ENCODE data around the gene BMP2K. TPM values are rescaled to one million over a fixed set of nuclear protein-coding genes. Genes with fewer than 3 reads are reported as not detected.

BMP2K gene
- total and polyA plus RNA-seq, 2 of the 8 experiments (the other 6 are each of a cell fraction or from before 2014, with no cell fraction given): 15.6 to 24.1 TPM

GRCh38 chr4:78829296-78829695, 53.1 kb downstream of the BMP2K start:
- Histone ChIP-seq H3K4me1 (replicated peaks in 1 of 4; ENCODE audit: control insufficient read depth in 3 of 4, insufficient read depth in 4 of 4, low read length in 3 of 4) (no peaks in the 10 kb centered on the region), H4K5ac (ENCODE audit: insufficient read length, low read depth, low read length) (no peak overlapping the region), H2AFZ (ENCODE audit: low read length) (no peak overlapping the region), H2AK5ac (ENCODE audit: low read depth, low read length) (no peak overlapping the region), H3K4ac (replicated peaks; ENCODE audit: insufficient read length, low read depth, low read length) (no peak overlapping the region), H3K4me2 (ENCODE audit: insufficient read depth in 1 of 2, low read depth in 2 of 2, low read length in 2 of 2) (no peak overlapping the region), H3K56ac (replicated peaks; ENCODE audit: insufficient read length, low read depth, low read length) (no peak overlapping the region), H3K9me3 (ENCODE audit: insufficient read depth in 2 of 2, low read depth in 1 of 2, low read length in 1 of 2) (no peaks in the 10 kb centered on the region), H4K20me1 (replicated peaks in 1 of 2; ENCODE audit: control insufficient read depth in 1 of 2, insufficient read depth in 2 of 2, low read length in 2 of 2) (no peaks in the 10 kb centered on the region), H2BK120ac (replicated peaks; ENCODE audit: low read depth, low read length) (no peak overlapping the region), H3K27ac (ENCODE audit: low read depth, low read length) (no peak overlapping the region), H3K4me3 (ENCODE audit: extremely low read depth in 1 of 4, insufficient read depth in 2 of 4, low read depth in 3 of 4, low read length in 4 of 4) (no peak overlapping the region), H3K14ac (ENCODE audit: insufficient read length) (no peak overlapping the region), H3K23me2 (ENCODE audit: low read depth, low read length) (no peaks in the 10 kb centered on the region), H2BK20ac (ENCODE audit: low read length) (no peak overlapping the region), H3K23ac (ENCODE audit: insufficient read length) (no peak overlapping the region), H3K27me3 (replicated peaks in 1 of 4; ENCODE audit: control insufficient read depth in 3 of 4, extremely low read depth in 1 of 4, insufficient read depth in 3 of 4, low read length in 3 of 4) (no peaks in the 10 kb centered on the region), H3K9ac (replicated peaks in 1 of 4; ENCODE audit: extremely low read depth in 1 of 4, low read depth in 3 of 4, low read length in 3 of 4) (no peak overlapping the region), H2BK12ac (ENCODE audit: low read depth, low read length) (no peak overlapping the region), H4K91ac (replicated peaks; ENCODE audit: insufficient read length, low read length) (no peak overlapping the region), H4K8ac (ENCODE audit: extremely low read depth, insufficient read depth, low read length) (no peak overlapping the region), H3K18ac (ENCODE audit: extremely low read depth, low read length) (no peak overlapping the region), H3K79me2 (ENCODE audit: control insufficient read depth in 1 of 2, insufficient read depth in 2 of 2, low read length in 2 of 2) (no peaks in the 10 kb centered on the region), H2BK5ac (ENCODE audit: low read depth, low read length) (no peak overlapping the region), H2BK15ac (ENCODE audit: low read length) (no peak overlapping the region), H3K36me3 (ENCODE audit: control insufficient read depth in 2 of 4, insufficient read depth in 4 of 4, low read length in 3 of 4) (peaks cover 3 to 17% (median 10%) of the 10 kb centered on the region in 4 experiments; a peak in 6 of 8 replicates), H3K79me1 (ENCODE audit: low read depth, low read length) (no peaks in the 10 kb centered on the region)
- ChIA-PET CTCF (ENCODE audit: partially characterized antibody) (no interaction called here), POLR2A (ENCODE audit: partially characterized antibody) (no interaction called here)
- TF ChIP-seq NANOG (IDR thresholded peaks at IDR 0.05; ENCODE audit: insufficient read depth, low read depth, low read length, poor library complexity, severe bottlenecking) (no peak), TCF12 (IDR thresholded peaks at IDR 0.05; ENCODE audit: low read depth, low read length) (no peak), FOSL1 (IDR thresholded peaks at IDR 0.05; ENCODE audit: insufficient read depth, low read depth, low read length) (no peak), TAF1 (IDR thresholded peaks at IDR 0.05; ENCODE audit: low read depth, low read length) (no peak)
- DNase-seq (ENCODE audit: low read depth in 1 of 2, low spot score in 2 of 2) (no peak), FAIRE-seq (no peak)
